Colon (tissue), 2 donors: ENCODE measurements around the gene COA5.
"Not testable (repeated sequence)": the region's sequence is repeated elsewhere in the genome, so short reads cannot be mapped to it uniquely, and the experiment has no call there.

Experiments
- FAIRE-seq: peaks from 2 replicates; lab custom pipeline; 2012; peaks lifted over from hg19 to GRCh38; lab: Jason Lieb, UNC
- donor health status: control.
- donor health status: control.

Gene COA5

DNA sequence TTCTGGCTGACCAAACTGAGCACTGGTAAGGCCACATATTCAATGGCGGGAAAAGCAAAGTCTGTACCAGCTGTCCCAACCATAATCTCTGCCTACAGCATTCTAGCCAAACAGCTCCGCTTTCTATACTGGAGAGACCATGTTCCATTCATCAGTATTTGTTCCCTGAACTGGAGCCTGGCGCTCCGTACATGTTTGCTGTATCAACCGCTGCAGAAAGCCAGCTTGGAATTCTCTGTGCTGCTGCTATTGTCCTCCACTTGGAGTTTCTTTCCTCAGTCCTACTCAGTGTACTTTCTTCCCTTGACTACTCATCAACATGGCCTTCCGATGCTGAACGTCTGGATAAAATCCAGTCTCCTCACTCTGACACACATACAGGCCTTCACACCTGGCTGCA is 1.9 kb downstream of the COA5 start:
- no peak for FAIRE-seq

DNA sequence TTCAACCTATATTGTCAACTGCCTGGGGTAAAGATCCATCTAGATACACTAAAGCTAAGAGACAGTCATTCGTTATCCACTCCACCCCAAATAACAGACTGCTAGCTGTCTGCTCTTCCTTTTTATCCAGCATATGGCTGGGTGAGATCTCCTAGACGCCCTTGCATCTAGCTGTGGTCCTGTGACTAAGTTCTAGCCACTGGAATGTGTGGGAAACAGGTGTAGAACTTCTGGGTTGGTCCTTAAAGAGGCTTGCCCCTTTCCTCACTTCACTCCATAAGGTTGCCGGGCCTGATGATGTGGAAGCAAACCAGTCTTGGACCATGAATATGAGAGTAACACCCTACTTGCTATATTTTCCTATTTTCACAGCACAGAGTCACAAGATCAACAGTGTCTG is 3.2 kb downstream of the COA5 start:
- FAIRE-seq = no peak

DNA sequence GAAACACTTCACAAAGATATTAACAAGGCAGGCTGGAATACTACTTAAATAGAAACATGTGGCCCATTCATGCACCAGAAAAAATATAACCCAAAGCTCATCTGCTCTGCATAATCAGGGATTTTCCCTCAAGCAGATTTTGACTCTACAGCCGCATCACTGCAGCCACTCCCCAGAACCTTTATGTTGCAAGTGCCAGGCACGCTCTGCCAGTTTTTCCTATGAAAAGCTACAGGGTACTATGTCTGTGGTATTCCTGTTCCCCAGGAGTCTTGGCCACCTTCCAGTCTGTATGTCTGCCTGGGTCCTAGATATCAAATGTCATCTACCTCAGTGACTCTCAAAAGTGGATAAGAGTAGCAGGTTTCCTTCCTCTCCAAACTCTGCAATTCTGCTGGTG is 3.8 kb downstream of the COA5 start:
- FAIRE-seq = no peak

DNA sequence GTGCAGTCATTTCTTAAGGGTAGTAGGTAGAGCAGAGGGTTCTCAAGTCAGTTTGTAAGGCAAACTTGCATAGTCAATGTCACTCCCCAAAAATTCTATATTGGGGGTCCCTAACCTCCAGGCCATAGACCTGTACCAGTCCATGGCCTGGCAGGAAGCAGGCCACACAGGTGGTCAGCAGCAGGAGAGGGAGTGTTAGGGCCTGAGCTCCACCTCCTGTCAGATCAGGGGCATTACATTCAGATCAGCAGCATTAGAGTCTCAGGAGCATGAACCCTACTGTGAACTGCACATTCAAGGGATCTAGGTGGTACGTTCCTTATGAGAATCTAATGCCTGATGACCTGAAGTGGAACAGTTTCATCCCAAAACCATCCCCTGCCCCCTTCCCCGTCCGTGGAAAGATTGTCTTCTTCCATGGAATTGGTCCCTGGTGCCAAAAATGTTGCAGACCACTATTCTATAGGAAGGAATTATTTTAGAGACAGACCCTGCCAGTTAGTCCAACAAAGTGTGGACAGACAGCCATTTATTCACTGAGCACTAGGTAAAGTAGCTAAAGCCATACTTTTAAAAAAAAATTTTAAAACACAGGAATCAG is 6.7 kb downstream of the COA5 start:
- FAIRE-seq = no peak

DNA sequence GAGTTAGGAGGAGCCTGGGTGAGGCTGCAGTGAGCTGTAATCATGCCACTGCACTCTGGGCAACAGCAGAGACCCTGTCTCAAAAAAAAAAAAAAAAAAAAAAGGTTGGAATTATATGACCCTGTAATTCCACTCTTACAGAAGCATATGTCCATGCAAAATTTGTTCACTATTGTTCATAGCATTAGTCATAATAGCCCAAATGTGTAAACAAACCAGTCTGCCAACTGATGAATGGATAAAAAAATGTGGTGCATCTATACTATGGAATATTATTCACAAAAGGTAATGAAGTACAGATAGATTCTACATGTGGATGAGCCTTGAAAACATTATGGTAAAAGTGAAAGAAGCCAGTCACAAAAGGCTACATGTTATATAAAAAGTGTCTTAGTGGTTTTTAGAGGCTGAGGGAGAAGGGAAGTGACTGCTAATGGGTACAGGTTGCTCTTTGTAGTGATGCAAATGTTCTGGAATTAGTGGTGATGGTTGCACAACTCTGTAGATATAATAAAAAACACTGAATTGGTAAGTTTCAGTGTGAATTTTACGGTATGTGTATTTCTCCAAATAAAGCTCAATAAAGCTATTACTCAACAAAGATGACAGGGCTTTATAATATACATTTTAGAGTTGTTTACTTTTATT is 9.4 kb downstream of the COA5 start:
- no peak for FAIRE-seq

DNA sequence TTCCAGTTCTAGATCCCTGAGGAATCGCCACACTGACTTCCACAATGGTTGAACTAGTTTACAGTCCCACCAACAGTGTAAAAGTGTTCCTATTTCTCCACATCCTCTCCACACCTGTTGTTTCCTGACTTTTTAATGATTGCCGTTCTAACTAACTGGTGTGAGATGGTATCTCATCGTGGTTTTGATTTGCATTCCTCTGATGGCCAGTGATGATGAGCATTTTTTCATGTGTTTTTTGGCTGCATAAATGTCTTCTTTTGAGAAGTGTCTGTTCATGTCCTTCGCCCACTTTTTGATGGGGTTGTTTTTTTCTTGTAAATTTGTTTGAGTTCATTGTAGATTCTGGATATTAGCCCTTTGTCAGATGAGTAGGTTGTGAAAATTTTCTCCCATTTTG is 13.6 kb downstream of the COA5 start:
- FAIRE-seq = not testable (repeated sequence)

DNA sequence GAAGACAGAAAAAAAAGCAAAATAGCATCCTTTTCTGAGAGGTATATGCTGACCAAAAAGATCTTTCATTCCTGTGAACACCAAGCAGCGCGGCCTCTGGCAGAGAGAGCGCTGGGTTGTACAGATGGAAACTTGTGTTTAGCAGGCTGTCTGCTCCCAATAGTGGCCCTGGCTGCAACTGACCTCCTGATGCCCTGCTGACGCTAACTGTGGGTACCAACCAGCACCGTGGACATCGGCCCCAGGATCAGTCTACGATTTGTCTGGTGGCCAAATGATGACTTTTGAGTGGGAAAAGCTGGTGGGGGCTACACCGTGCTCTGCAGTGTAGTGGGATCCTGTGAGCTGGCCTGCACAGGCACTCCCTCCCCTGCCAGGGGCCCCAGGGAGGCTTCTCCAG is 15.7 kb downstream of the COA5 start:
- FAIRE-seq = no peak

DNA sequence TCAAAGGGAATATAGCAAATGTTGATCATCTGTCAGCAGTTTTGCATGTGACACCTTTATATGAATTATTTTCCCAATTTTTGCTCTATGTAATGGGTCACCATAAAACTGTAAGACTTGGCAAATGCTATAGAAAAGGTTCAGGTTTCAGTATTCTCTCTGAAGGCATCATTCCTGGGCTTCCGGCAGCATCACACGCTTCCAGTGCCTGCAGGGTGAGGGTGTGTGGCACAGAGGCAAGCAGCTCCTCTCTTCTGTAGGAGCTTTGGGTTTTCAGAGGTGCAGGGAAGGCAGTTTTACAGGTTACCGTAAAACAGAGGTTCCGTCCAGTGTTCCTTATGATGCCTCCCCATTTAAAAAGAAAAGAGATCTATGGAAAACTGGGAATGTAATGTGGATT is 18.8 kb downstream of the COA5 start:
- no peak for FAIRE-seq

DNA sequence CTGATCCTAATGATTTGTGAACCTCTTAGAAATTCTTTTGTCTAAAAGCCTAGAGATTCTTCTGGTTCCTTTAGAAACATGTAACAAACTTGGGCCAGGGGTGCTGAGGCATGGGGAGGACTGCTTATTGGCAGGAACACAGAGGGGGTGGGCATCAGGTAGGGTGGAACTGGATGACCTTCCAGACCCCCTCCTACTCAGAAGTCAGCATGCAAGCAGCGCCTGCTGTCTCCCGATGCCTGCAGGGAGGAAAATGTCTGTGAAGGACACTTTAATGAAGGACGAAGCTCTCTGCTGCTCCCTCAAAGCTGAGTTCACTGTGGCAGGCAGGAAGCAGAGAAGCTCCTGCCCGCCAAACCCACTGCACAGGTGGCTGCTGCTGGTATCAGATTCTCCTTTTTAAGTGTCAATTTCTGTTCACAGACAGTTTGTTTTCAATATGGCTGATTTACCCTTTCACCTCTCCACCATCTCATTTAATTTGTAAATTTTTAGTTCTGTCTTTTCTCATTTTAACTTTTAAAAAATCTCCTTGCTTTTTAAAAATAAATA is 19.4 kb downstream of the COA5 start:
- FAIRE-seq = no peak

DNA sequence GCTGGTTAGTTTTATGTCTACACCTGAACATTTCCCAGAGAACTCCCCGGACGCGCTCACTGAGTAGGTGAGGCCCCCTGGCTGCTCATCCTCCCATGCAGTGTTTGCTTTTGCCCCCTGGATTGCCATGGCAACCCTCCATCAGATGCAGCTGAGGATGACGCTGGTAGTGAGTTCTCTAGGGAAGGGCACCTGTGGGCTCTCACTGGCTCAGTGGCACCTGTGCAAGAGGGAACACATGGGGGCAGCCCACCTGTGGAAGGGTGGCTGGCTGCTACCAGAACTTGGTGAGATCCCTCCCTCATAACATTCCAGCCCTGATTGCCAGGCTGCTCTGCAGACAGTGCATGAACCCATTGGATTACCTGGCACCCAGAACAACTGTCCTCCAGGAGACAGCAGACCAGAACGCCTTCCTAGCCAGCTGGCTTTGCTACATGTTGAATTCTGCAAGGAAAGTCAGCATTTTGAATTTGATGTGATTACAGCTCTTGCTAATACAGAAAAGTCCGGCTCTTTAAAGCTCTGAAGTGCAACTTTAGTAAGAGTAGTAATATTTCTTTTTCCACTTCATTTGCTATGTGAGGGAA is 21.7 kb downstream of the COA5 start:
- no peak for FAIRE-seq

DNA sequence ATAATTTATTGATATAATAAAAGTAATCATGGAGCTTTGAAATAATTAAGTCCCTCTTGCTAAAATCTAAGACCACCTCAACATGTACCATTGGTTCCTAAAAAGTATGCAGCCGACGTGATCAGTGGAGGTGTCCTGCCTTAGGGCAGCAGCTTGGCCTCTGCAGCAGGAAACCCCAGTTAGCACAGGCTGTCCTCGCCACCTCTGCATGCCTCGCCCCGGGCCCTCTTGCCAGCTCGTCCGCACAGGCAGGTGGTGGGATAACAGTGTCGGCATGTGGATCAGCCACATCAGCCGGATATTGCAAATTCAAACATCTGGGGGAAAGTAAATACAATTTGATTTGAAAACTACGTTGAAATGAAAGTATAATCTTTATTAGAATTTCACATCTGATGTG is 22.9 kb downstream of the COA5 start:
- no peak for FAIRE-seq

DNA sequence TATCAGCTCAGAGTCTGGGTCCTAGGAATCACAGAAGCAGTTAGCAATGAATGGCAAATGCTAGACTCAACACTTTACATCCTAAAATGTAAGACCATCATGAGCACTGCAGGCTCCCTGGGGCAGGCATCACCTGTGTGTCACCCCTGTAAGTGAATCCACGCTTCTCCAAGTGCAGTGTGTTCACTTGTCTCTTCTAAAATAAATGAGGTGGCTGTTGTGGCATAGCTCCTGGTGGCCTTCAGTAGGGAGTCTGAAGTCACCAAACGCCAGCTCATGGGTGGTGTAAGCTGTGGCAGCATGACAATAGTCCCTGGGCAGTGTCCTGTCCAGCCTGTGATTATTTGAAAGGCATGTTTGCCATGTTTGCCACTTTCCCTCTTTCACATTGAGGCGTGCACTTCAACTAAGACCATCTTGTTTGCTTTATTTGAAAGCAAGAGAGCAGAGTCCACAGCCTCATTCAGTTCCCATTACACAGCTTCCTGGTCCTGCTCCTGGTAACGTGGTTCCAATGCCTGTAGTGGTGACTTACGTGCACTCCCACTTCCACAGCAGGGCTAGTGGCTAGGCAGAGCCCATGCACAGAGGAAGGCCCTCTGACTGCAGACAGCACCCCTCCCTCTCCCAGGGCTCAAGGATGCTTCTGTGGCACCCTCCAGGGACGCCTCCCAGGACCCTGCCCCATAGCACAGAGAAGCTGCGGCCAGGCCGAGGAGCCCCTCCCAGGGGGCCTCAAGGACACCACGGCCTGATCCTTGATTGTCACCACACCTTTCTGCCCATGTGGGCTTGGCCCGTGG is 24.3 kb downstream of the COA5 start:
- FAIRE-seq = no peak

DNA sequence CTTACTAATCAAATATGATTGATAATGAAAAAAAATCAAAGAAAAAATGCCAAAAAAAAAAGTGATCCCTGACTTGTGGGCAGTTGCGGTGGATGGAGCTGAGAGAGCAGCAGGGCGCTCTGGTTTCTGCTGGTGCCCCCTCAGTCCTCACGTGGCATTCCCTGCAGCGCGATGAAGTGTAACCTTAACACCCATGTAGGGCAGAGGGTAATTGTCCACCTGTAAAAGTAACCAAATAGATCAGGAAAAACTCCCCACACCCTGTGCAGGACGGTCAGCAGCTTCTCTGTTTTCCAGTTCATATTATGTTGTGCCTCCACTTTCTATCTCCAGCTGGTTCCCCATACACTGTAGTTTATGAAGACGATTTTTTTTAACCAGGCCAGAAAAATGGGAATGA is 25.0 kb downstream of the COA5 start:
- FAIRE-seq = no peak

DNA sequence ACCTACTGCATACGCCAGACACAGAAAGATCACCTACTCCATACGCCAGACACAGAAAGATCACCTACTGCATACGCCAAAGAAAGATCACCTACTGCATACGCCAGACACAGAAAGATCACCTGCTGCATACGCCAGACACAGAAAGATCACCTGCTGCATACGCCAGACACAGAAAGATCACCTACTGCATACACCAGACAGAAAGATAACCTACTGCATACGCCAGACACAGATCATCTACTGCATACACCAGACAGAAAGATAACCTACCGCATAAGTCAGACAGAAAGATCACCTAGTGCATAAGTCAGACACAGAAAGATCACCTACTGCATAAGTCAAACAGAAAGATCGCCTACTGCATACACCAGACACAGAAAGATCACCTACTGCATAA is 25.8 kb downstream of the COA5 start:
- no peak for FAIRE-seq

DNA sequence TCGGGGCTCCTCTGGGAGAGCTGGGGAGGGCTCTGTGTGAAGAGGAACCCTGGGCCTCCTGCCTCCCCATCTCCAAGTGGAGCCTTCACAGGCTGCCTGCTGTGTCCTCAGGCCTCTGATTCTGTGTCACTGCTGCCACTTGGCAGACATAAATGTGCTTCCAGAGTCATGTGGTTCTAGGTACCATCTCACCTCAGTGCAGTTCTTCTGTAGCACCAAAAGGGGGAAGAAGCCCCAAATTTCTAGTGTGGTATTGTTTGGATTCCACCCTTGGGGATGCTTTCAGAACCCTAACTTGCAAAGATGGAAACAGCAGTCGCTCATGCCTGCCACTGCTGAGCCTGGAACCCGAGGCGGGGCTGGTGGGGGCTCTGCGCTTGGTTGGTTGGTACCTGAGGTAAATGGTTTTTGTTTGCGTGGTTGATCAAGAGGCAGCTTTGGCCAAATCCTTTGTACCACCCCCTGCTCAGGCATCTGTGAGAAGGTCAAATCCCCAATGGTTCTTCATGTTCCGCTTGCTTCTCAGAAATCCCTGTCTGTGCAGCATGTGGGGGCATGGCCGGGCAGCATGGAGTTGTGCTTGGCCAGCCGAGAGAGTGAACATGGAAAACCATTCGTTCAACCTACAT is 27.5 kb downstream of the COA5 start:
- FAIRE-seq = no peak

DNA sequence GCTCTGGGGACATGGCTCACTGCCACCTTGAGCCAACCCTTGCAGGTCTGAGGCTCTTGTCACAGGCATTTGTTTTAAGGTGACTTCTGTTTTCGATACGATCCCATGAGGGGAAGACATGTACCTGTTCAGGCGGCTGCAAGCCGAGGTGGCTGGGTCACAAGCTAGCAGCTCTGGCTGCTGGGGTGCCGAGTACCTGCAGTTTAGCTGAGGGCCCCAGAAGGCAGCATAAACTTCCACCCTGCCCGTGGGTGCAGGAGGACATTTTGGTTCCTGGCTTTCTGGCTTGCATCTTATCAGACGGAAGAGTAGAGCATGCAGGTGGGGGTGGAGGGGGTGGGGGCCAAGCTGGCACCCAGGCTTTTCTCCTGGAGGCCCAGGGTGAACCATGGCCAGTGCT is 28.4 kb downstream of the COA5 start:
- no peak for FAIRE-seq

DNA sequence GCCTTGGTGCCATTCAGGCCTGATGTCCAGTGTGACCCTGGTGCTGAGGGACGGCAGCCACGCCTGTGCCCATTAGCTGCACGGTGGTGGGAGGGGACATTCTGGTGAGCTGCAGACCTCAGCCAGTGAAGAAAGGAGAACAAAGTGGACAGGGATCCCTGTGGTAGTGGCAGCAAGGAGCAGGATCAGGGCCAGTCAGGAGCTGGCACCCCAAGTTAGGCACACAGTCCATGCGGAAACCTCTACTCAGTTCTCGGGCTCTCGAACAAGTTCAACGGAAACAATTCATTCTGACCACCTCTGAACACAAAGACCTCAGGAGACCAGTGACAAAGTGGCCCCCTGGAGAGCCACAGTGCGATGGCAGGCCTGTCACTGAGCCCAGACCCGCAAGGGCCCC is 30.1 kb downstream of the COA5 start:
- FAIRE-seq = no peak

DNA sequence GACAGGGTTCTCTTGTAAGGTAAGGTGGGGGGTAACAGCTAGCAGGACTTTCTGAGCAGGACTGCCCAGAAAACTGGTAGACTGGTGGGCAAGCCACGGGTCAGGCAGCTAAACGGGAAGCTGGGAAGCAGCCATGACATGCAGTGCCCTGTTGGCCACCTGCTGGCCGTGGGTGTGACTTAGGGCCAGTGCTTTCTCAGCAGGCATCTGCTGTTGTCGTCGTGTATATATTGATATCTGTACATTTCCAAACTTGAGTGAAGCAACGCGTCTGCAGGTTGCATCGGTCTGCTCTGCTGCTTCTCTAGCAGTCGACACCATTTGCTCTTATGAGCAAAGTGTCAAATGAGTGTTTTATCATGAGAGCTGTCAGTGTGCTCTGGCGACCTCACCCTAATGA is 31.0 kb downstream of the COA5 start:
- no peak for FAIRE-seq

DNA sequence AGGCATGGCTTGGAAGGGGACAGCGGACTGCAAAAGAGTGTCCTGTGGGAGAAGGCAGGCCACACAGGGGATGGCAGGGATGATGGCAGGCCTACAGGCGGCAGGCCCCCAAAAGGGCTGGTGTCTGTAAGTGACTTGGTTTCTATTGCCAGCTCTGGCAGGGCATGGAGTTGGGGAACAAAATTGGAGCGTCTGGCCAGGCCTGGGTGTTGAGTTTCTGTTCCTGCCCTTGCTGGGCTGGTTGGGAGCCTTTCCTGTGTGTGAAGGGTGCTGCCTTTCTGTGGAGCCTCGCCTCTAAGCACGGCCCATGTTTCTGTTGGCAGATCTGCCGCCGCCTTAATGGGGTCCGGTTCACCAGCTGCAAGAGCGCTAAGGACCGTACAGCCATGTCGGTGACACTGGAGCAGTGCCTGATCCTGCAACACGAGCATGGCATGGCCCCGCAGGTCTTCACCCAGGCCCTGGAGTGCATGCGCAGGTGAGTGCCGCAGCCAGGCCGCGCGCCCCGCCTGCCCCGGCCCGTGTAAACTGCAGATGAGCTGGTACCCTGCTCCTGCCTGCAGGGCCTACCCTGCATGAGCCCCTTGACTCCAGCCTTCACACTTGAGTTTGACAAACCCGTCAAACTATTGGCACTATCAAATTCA is 31.5 kb downstream of the COA5 start:
- no peak for FAIRE-seq

DNA sequence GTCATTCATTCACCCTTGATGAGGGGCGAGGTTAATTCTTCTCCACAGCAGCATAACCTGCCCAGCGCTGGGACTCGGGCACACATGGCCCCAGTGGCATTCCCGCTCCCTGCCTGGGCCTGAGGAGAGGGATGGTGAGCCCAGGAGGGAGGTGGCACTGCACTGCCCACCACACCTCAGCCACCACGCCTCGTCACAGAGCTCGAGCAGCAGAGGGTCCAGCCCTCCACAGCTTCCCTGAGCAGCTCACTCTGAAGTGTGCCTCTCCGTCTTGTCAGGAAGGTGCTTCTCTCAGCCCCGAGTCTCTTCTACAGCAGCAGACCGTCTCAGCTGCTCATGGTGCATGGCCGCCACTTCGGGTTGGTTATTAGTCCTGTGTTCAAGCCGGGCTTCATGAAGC is 34.9 kb downstream of the COA5 start:
- no peak for FAIRE-seq

DNA sequence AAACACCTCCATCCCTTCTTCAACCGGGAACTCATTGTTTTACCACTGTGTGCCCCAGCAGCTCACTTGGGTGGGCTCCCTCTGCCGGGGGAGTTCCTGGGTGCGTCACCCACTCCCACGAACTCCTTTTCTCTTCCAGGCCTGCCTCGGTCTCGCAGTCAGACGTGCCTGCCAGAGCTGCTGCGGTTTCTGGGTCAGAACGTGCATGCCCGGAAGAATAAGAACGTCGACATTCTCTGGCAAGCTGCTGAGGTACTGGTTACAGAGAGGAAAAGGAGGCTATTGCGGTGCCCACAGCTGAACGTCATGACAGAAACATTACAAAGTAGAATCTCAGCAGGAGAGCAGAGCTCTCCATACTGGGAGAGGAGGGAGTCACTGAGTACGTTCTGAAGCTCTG is 35.6 kb downstream of the COA5 start:
- FAIRE-seq = no peak

DNA sequence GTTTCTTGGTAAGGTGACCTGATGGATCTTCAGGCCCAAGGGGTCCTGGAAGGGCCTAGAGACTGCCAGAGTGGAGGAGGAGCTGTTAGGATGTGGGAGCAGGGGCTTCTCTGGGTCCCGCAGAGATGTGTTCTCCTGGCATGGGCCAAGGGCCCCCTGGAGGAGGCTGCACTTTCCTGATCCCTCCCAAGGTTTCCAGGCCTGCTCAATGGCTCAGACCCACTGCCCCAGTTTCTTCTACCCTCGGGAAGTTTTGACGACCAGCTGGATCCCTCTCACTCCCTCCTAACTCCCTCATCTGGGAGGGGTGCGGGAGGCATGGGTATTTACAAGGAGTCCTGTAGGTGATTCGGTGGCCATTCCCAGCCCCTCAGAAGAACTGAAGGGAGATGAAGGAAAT is 36.1 kb downstream of the COA5 start:
- no peak for FAIRE-seq
